Neuronal stem cell (in vitro differentiated cells): ENCODE measurements around the gene WDR45B.

Experiments used
- DNase-seq: peaks from one replicate; pipeline ENCODE4 v3.0.0-alpha.2; 2013; ENCODE audit warnings: low spot score
- H2AFZ ChIP-seq: one replicate; pipeline ENCODE4 v1.6.1; 2013; ENCODE audit warnings: mild to moderate bottlenecking, low read length, inconsistent platforms
- H2AK5ac ChIP-seq: 2 replicates; pipeline ENCODE4 v1.6.1; 2013; ENCODE audit warnings: low read depth, mild to moderate bottlenecking, inconsistent platforms, low read length, moderate library complexity, mixed read lengths
- H2BK120ac ChIP-seq: 2 replicates; pipeline ENCODE4 v1.6.1; 2013; ENCODE audit warnings: low read depth, mild to moderate bottlenecking, inconsistent platforms, low read length, moderate library complexity, mixed read lengths
- H2BK12ac ChIP-seq: one replicate; pipeline ENCODE4 v1.6.1; 2013; ENCODE audit warnings: low read length, inconsistent platforms
- H2BK15ac ChIP-seq: 2 replicates; pipeline ENCODE4 v1.6.1; 2013; ENCODE audit warnings: mild to moderate bottlenecking, low read length, inconsistent platforms, mixed read lengths
- H2BK5ac ChIP-seq: one replicate; pipeline ENCODE4 v1.6.1; 2013; ENCODE audit warnings: inconsistent platforms, mild to moderate bottlenecking, low read length, moderate library complexity
- H3K14ac ChIP-seq: one replicate; pipeline ENCODE4 v1.6.1; 2013; ENCODE audit warnings: low read length, inconsistent platforms
- H3K18ac ChIP-seq: 2 replicates; pipeline ENCODE4 v1.6.1; 2013; ENCODE audit warnings: low read length, inconsistent platforms
- H3K23ac ChIP-seq: 2 replicates; pipeline ENCODE4 v1.6.1; 2013; ENCODE audit warnings: low read depth, mild to moderate bottlenecking, mixed read lengths, low read length, inconsistent platforms; ENCODE audit not compliant: poor library complexity
- H3K27ac ChIP-seq: replicated peaks from 3 replicates; pipeline ENCODE4 v1.5.1; 2013; ENCODE audit warnings: low read length, inconsistent platforms
- H3K27me3 ChIP-seq, 3 experiments: 2 replicates each; pipeline ENCODE4 v1.6.1; 2013; ENCODE audit warnings: low read length in 3 of 3, mild to moderate bottlenecking in 2 of 3, inconsistent platforms in 1 of 3, low read depth in 1 of 3, mixed read lengths in 1 of 3, moderate library complexity in 1 of 3; ENCODE audit not compliant: control insufficient read depth in 3 of 3, insufficient read depth in 3 of 3
- H3K36me3 ChIP-seq, 2 donors: replicated peaks in 1 of 2; 2 replicates each; pipeline ENCODE4 v1.6.1; 2013; ENCODE audit warnings: low read length in 2 of 2; ENCODE audit not compliant: control insufficient read depth in 2 of 2, insufficient read depth in 2 of 2
- H3K4ac ChIP-seq: 2 replicates; pipeline ENCODE4 v1.6.1; 2013; ENCODE audit warnings: inconsistent platforms, mild to moderate bottlenecking, low read length, moderate library complexity
- H3K4me1 ChIP-seq, 2 donors: 1 replicate in 1 of 2; 2 replicates in 1 of 2; pipeline ENCODE4 v1.6.1; 2013; ENCODE audit warnings: low read length in 2 of 2, low read depth in 1 of 2; ENCODE audit not compliant: control insufficient read depth in 2 of 2, insufficient read depth in 1 of 2
- H3K4me2 ChIP-seq: one replicate; pipeline ENCODE4 v1.6.1; 2013; ENCODE audit warnings: mild to moderate bottlenecking, low read length, inconsistent platforms; ENCODE audit not compliant: insufficient read depth, poor library complexity, severe bottlenecking
- H3K4me3 ChIP-seq, 2 donors: 2 replicates each; pipeline ENCODE4 v1.5.1; 2013; ENCODE audit warnings: low read length in 2 of 2, mild to moderate bottlenecking in 2 of 2, inconsistent platforms in 1 of 2, moderate library complexity in 1 of 2
- H3K79me1 ChIP-seq: one replicate; pipeline ENCODE4 v1.6.1; 2013; ENCODE audit warnings: low read depth, mild to moderate bottlenecking, inconsistent platforms, low read length, moderate library complexity
- H3K9ac ChIP-seq: one replicate; pipeline ENCODE4 v1.6.1; 2013; ENCODE audit warnings: mild to moderate bottlenecking, low read depth, low read length, inconsistent platforms; ENCODE audit not compliant: poor library complexity
- H3K9me3 ChIP-seq, 2 donors: replicated peaks in 1 of 2; 2 replicates each; pipeline versions ENCODE3 to v1.6.1; 2013; ENCODE audit warnings: low read length in 2 of 2, mild to moderate bottlenecking in 2 of 2, inconsistent platforms in 1 of 2, low read depth in 1 of 2, mixed read lengths in 1 of 2, moderate library complexity in 1 of 2; ENCODE audit not compliant: control insufficient read depth in 2 of 2, insufficient read depth in 1 of 2
- H4K8ac ChIP-seq: one replicate; pipeline ENCODE4 v1.6.1; 2013; ENCODE audit warnings: low read depth, mild to moderate bottlenecking, inconsistent platforms, low read length, moderate library complexity
- H4K91ac ChIP-seq: one replicate; pipeline ENCODE4 v1.6.1; 2013; ENCODE audit warnings: low read length, low read depth, mild to moderate bottlenecking, inconsistent platforms; ENCODE audit not compliant: poor library complexity
- WGBS, 2 donors: extraction: QIAGEN DNeasy Blood & Tissue Kit; methylation state at CpG; one replicate each; pipeline ENCODE4 v1.1.7; 2013; ENCODE audit warnings: missing lambda C conversion rate in 2 of 2, mixed read lengths in 1 of 2; ENCODE audit not compliant: insufficient read length in 2 of 2, insufficient replicate concordance in 1 of 2; ENCODE audit errors: extremely low coverage in 2 of 2; 5-methylcytosine and 5-hydroxymethylcytosine counted together

Gene WDR45B

GRCh38 chr17:82690786-82691489 lies 42.7 kb upstream of the WDR45B start:
- H2AK5ac ChIP-seq, result no peak overlapping the region
- H4K8ac ChIP-seq, result no peak overlapping the region
- no peak overlapping the region for H2AFZ ChIP-seq
- H4K91ac ChIP-seq, result no peak overlapping the region
- no peak overlapping the region for H2BK15ac ChIP-seq
- H3K9me3 ChIP-seq, result peaks cover 2 to 15% of the 10 kb centered on the region in 2 donors
- H3K36me3 ChIP-seq, result no peaks in the 10 kb centered on the region
- H3K18ac ChIP-seq, result no peak overlapping the region
- H2BK12ac ChIP-seq, result no peak overlapping the region
- no peak overlapping the region for H3K4me2 ChIP-seq
- no peak overlapping the region for H3K14ac ChIP-seq
- no peaks in the 10 kb centered on the region for H3K79me1 ChIP-seq
- no peak for DNase-seq
- no peak overlapping the region for H3K4ac ChIP-seq
- H2BK120ac ChIP-seq, result no peak overlapping the region
- H3K9ac ChIP-seq, result no peak overlapping the region
- peaks cover 5 to 14% of the 10 kb centered on the region in 2 donors for H3K4me1 ChIP-seq
- H3K23ac ChIP-seq, result no peak overlapping the region
- WGBS, 2 donors, result no CpG with 5 or more reads among the region's 18 CpGs
- H3K27ac ChIP-seq, result no peak overlapping the region
- no peak overlapping the region for H2BK5ac ChIP-seq
- H3K27me3 ChIP-seq, result no peaks in the 10 kb centered on the region
- H3K4me3 ChIP-seq, result no peak overlapping the region

GRCh38 chr17:82689077-82689476 lies 40.8 kb upstream of the WDR45B start:
- DNase-seq, result no peak
- Histone ChIP-seq H4K91ac (no peak overlapping the region), H3K9me3 (no peaks in the 10 kb centered on the region), H4K8ac (no peak overlapping the region), H3K4ac (no peak overlapping the region), H3K4me2 (no peak overlapping the region), H3K9ac (no peak overlapping the region), H2BK120ac (no peak overlapping the region), H2BK5ac (no peak overlapping the region), H2AFZ (no peak overlapping the region), H2BK15ac (no peak overlapping the region), H2BK12ac (no peak overlapping the region), H3K27ac (no peak overlapping the region), H3K14ac (peak overlapping the region; percentile 100), H3K27me3 (no peaks in the 10 kb centered on the region), H3K4me1 (peaks cover 5 to 14% of the 10 kb centered on the region in 2 donors), H3K79me1 (no peaks in the 10 kb centered on the region), H3K23ac (peak overlapping the region; percentile 43), H3K18ac (peak overlapping the region; percentile 80), H2AK5ac (peak overlapping the region; percentile 10), H3K4me3 (no peak overlapping the region), H3K36me3 (no peaks in the 10 kb centered on the region)
- WGBS, 2 donors, result no CpG with 5 or more reads among the region's 8 CpGs

- Histone ChIP-seq H3K9me3 (no peaks in the 10 kb centered on the region), H4K91ac (no peak overlapping the region), H2AK5ac (no peak overlapping the region), H3K14ac (no peak overlapping the region), H3K4me3 (no peak overlapping the region), H3K27me3 (no peaks in the 10 kb centered on the region), H2BK12ac (no peak overlapping the region), H3K4me1 (peaks cover 5 to 14% of the 10 kb centered on the region in 2 donors), H3K79me1 (no peaks in the 10 kb centered on the region), H2BK15ac (no peak overlapping the region), H2BK5ac (no peak overlapping the region), H3K18ac (no peak overlapping the region), H3K23ac (no peak overlapping the region), H3K27ac (no peak overlapping the region), H3K9ac (no peak overlapping the region), H4K8ac (no peak overlapping the region), H2AFZ (no peak overlapping the region), H3K4ac (no peak overlapping the region), H3K36me3 (no peaks in the 10 kb centered on the region), H3K4me2 (no peak overlapping the region), H2BK120ac (no peak overlapping the region)
- DNase-seq, result no peak
- WGBS, 2 donors, result no CpG with 5 or more reads among the region's 9 CpGs
These were observed 39.6 kb upstream of the WDR45B start for GRCh38 chr17:82687871-82688270.

- no peak overlapping the region for H3K4me3 ChIP-seq
- no peak for DNase-seq
- no peak overlapping the region for H3K23ac ChIP-seq
- no peak overlapping the region for H2BK120ac ChIP-seq
- no peak overlapping the region for H2AFZ ChIP-seq
- no peak overlapping the region for H2BK12ac ChIP-seq
- H3K4me1 ChIP-seq, result peaks cover 5 to 14% of the 10 kb centered on the region in 2 donors
- no peak overlapping the region for H3K27ac ChIP-seq
- no peak overlapping the region for H3K4ac ChIP-seq
- H3K36me3 ChIP-seq, result no peaks in the 10 kb centered on the region
- no peaks in the 10 kb centered on the region for H3K27me3 ChIP-seq
- H3K4me2 ChIP-seq, result no peak overlapping the region
- H3K79me1 ChIP-seq, result no peaks in the 10 kb centered on the region
- no peak overlapping the region for H4K91ac ChIP-seq
- no peak overlapping the region for H3K18ac ChIP-seq
- H4K8ac ChIP-seq, result no peak overlapping the region
- H3K9me3 ChIP-seq, result no peaks in the 10 kb centered on the region
- H3K14ac ChIP-seq, result no peak overlapping the region
- H3K9ac ChIP-seq, result no peak overlapping the region
- no peak overlapping the region for H2BK15ac ChIP-seq
- H2AK5ac ChIP-seq, result no peak overlapping the region
- no peak overlapping the region for H2BK5ac ChIP-seq
- WGBS, 2 donors, result no CpG with 5 or more reads among the region's 10 CpGs
These were observed 39.2 kb upstream of the WDR45B start for GRCh38 chr17:82687375-82687861.
